Activated CD4-positive, alpha-beta T cell treated with anti-CD3 and anti-CD28 coated beads for 1 hour (primary cell): ENCODE data around the gene ANKRD33.

Source experiments
- DNase-seq: peaks from one replicate; pipeline ENCODE4 v3.0.0-alpha.2; 2020

The ANKRD33 gene

DNA sequence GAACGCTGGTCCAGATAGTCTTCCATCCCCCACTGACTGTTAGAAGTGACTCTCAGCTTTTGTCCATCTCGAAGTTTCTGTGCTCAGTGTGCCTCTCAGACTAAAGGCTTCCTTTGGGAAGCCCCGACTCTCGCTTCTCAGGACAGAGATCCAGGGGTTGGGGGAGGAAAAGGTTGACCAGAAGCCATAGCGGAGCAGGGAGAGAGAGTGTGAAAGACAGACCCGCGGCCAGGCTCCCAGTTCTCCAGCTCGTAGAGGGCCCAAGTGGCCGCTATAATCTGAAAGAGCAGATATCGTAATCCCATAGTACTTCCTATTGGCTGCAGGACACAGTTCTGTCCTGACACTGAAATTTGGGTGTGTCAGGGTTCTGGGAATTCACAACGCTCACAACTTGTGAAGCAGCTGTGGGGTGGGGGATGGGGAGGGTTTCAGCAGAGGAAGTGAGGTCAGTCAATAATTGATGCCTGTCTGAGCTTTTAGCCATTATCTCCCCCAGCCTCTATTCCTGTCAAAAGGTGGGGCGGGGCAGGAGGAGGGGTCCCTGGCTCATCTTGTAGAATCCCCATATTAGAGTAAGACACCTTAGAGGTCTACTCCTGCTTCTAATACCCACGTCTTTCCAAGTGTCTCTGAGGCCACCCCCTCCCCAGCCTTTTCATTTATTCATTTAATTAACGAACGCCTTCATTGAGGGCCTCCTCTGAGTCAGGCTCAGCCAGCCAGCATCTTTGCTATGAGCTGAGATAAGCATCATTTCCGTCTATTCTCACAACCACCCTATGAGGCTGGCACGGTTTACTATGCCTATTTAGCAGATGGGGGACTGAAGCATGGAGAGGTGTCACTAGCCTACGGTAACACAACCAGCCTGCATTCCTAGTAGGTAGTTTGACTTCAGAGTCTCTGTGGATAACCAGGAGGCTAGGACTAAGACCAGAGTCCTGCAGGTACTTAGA is 17.8 kb downstream of the ANKRD33 start:
- no peak for DNase-seq

DNA sequence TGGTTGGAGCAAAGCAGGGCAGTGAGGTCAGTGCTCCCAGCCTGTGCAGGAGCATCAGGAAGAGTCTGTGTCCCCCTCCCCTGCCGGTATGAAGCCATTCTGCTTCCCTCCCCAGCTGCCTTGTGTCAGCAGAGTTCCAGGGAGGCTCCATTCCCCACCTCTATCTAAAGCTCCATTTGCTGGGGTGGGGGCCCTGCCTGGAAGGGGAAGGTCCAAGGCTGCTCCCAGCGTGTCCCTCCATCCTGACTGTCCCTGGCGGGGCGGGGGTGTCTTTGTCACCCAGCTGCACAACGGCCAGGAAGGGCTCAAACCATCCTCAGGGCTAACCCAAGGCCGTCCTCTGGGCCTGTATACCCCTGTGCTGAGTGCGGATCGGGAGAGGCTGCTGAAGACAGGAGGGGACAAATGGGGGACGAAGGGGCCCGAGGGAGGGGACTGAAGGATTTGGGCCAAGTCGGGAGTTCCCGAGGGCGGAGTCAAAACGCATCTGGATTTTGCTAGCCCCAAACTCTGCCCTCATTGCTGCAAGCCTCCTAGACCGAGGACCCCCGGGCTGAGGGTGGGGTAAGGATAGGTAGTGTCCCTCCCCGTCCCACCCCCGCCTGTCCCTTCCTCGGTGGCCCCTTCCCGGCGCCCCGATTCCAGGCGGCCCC is 18.7 kb downstream of the ANKRD33 start:
- no peak for DNase-seq

DNA sequence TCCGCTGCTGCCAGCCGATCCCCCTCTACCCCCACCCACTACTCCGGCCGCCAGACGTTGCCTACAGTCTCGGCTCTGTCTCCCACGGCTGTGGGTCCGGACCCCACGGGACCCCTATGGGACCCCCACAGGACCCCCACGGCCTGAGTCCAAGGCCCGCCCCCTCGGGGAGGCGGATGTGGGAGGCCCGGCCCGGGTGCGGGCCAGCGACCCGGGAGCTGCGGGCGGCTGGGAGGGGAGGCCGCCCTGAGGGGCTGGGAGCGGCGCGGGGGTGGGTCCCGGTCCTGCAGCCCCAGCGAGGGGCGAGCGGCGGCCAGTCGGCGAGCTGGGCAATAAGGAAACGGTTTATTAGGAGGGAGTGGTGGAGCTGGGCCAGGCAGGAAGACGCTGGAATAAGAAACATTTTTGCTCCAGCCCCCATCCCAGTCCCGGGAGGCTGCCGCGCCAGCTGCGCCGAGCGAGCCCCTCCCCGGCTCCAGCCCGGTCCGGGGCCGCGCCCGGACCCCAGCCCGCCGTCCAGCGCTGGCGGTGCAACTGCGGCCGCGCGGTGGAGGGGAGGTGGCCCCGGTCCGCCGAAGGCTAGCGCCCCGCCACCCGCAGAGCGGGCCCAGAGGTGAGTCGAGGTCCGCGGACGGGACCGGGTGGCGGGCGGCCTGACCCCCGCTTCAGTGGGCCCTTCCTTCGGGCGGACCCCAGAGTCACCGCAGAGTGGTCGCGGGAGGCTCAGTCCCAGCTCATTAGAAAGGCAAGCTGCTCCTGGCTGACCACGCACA is 19.4 kb downstream of the ANKRD33 start, which contains the start of gene ACVRL1:
Gene ACVRL1, plus strand, starts transcription at position 422 of the 773 bp plus-strand sequence. CDS start 4,971 bp downstream, outside the sequence.
- DNase-seq = no peak

DNA sequence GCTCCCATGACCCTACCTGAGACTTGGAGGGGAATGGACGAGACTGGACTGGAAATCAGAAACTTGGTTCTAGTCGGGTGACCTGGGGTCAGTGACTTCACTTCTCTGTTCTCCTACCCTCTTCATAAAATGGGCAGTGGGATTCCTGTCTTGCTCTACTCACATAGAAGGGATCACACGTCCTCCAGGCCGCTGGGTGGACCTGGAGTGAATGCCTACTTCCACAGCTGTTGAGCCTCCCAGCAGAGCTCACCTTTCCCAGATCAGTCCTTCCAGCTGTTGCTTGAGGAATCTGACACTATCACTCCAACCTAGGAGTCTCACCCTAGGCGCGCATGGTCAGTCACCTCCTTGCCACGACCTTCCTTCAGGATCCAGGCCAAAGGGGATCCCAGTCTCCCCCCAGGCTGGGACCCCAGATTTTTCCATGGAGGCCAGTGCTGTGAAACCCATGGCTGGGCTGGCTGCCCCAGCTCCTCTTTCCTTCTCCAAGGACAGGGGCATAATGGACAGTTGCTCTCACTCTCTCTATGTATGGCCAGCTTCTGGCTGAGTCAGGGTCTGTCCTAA is 20.0 kb downstream of the ANKRD33 start:
- no peak for DNase-seq

DNA sequence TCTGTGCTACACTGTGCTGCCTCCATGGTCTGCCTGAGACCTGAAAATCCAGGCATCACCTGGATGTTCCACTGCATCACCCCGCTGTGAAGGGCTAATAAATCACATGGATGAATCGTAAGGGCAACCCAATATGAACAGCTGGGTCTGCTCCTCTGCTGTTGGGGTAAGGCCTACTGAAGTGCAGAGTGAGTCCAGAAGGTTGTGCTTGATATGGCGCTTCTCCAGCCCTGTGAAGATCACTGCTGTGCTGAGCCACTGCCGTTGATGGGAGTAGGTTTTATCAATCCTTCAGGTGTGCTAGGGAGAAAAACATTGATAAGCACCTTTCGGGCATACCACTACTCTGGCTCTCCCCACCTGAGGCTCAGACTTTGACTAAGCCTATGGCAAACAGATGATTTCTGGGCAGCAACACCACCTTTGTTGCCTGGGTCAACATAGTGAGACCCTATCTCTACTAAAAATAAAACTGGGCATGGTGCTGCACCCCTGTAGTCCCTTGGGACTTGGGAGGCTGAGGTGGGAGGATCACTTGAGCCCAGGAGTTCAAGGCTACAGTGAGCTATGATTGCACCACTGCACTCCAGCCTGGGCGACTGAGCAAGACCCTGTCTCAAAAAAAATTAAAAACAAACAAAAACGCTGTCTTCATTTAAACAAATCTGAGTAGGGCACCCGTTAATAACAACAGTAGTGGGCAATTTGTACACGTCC is 21.1 kb downstream of the ANKRD33 start:
- no peak for DNase-seq

DNA sequence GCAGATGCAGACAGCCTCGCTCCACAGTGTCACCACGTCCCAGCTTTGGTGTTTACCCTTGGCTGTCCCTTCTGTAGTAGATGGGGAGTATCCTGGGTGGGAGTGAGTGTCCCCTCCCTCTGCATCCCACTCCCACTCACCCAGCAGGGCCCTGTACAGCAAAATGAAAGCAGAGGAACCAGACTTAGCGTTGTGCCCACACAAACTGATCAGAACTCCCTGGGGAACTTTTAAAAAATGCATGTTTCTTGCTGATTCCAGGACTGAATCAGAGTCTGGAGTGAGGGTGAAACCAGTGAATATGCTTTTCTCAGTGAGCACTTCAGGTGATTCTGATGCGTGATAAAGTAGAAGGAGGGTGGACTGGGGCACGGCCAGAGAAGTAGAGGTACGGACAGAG is 22.3 kb downstream of the ANKRD33 start:
- no peak for DNase-seq

DNA sequence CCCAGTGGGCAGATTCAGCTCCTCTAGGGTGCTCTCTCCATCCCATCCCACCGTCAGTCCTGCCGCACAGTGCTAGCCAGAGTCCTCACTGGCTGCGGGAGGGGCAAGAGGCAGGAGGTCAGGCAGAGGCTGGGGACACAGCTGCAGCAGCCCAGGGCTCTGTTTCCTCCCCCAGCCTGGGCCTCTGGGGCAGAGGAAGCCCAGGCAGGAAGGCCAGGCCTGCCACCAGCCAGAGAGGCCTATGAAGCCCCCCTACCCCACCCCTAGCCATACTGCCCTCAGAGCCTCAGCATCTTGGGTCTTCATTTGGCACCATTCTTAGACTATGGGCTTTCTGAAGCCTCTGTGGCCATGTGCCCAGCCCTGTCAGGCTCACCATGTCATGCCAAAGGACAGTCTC is 22.8 kb downstream of the ANKRD33 start:
- DNase-seq = no peak

DNA sequence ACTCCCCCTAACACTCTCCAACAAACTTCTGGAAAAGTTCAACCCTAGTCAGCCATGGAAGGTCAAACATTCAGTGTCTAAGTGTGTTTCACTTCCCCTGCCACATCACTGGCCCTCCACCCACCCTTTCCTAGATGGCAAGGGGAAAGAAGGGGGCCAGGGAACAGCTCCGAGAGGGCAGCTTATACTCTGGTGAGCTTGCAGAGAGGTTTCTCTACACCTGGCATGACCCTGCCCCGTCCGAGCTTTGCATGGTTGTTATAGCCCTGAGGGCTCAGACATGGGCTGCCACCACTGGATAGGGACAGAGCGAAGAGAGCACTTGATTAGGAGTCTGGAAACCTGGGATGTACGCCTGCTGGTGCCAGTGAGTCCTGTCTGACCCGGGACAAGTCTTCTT is 23.4 kb downstream of the ANKRD33 start:
- no peak for DNase-seq

DNA sequence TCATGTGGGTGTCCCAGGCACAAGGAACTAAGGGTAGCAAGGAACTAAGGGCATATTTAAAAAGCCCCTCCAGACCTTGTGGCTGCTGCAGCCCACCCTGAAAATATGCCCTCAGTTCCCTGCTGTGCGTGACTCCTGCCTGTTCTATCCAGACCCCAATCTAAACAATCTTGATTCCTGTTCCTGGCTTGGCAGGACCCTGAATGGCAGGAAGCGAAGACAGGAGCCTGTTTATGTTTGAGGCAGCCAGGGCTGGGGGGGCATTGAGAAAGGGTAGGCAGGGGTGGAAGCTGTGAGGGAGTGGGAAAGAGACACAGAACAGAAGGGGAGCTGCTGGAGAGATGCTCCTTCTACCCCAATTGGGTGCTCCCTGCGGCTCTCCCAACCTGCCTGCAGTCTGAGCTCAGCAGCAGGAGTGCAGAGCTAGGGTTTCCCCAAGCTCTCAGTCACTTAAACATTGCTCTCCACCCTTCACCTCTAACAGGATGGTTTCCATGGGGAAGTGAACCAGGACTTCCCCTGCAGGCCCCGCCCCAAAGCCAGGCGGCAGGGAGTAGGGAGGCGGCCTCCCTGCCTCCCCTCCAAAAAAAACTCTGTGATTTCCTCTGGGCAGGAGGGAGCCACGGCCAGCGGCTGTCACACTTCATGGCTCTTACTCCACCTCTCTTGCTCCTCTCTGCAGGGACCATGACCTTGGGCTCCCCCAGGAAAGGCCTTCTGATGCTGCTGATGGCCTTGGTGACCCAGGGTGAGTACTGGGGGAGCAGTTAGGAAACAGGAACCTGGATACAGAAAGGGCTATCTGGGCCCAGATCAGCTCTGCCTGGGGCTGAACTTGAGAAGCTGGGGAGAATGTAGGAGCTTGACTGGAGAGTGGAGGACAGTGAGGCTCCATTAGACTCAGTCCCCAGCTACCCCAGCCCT is 24.1 kb downstream of the ANKRD33 start:
- no peak for DNase-seq

DNA sequence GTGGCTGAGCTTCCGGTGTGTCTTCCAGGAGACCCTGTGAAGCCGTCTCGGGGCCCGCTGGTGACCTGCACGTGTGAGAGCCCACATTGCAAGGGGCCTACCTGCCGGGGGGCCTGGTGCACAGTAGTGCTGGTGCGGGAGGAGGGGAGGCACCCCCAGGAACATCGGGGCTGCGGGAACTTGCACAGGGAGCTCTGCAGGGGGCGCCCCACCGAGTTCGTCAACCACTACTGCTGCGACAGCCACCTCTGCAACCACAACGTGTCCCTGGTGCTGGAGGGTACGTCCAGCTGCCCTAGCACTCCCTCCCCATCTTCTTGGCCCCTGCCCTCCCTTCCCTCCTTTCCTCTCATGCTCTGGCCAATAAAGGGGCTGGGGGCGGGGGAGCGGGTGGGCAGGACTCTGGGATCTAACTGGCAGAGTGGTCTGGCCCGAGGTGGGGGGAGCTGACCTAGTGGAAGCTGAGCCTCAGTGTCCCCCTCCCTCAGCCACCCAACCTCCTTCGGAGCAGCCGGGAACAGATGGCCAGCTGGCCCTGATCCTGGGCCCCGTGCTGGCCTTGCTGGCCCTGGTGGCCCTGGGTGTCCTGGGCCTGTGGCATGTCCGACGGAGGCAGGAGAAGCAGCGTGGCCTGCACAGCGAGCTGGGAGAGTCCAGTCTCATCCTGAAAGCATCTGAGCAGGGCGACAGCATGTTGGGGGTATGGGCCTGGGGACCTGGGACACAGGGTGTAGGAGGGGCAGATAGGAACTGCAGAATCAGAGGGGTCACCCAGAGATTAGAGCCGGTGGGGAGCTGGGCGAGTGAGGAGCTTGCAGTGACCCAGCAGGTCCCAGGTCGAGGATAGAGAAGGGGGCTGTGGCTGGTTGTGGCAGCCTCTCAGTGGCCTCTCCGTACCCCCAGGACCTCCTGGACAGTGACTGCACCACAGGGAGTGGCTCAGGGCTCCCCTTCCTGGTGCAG is 25.4 kb downstream of the ANKRD33 start:
- DNase-seq = no peak

DNA sequence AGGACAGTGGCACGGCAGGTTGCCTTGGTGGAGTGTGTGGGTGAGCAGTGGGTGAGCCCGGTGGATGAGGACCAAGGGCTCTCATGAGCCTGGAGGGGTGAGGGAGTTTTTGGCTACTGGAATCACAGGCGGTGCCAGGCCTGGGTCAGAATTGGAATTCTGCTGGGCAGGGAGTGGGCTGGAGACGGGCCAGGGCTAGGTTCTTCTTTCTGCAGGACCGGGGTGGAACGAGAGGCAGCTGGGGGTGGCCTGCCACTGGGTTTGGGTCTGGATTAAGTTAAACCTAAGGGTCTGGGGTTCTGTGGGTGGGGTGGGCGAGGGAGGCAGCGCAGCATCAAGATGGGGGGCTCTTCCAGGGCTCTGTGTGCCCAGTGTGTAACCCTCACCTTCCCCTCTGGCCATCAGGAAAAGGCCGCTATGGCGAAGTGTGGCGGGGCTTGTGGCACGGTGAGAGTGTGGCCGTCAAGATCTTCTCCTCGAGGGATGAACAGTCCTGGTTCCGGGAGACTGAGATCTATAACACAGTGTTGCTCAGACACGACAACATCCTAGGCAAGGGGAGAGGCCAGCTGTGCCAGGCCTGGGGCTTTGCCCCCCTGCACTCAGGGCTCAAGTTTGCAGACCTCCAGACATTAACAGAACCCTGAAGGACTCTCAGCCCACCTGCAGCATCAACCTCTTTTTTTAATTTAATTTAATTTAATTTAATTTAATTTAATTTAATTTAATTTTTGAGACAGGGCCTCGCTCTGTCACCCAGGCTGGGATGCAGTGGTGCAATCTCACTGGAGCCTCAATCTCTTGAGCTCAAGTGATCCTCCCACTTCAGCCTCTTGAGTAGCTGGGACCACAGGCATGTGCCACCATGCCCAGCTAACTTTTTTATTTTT is 26.4 kb downstream of the ANKRD33 start:
- no peak for DNase-seq

DNA sequence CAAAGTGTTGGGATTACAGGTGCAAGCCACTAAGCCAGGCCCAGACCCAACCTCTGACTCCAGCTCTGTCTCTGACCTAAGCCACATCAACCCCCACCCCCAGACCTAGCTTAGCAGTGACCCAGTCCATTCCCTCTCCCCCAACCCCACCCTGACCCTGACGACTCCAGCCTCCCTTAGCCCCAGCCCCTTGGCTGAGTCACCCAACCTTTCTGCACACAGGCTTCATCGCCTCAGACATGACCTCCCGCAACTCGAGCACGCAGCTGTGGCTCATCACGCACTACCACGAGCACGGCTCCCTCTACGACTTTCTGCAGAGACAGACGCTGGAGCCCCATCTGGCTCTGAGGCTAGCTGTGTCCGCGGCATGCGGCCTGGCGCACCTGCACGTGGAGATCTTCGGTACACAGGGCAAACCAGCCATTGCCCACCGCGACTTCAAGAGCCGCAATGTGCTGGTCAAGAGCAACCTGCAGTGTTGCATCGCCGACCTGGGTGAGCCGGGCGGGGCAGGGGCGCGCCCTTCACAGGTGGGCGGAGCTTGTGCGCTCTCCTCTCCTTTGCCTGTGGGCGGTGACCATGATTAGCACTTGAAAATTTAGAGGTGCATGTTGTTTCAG is 27.2 kb downstream of the ANKRD33 start:
- no peak for DNase-seq

DNA sequence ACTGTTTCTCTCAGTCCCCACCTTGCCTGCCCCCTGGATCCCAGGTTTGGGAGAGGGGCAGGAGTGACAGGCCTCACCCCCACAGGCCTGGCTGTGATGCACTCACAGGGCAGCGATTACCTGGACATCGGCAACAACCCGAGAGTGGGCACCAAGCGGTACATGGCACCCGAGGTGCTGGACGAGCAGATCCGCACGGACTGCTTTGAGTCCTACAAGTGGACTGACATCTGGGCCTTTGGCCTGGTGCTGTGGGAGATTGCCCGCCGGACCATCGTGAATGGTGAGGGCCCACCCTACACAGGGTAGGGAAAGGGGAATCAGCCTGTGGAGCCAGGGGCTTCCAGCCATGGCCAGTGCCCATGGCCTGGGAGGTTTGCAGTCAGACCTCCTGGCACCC is 28.0 kb downstream of the ANKRD33 start:
- DNase-seq = no peak

DNA sequence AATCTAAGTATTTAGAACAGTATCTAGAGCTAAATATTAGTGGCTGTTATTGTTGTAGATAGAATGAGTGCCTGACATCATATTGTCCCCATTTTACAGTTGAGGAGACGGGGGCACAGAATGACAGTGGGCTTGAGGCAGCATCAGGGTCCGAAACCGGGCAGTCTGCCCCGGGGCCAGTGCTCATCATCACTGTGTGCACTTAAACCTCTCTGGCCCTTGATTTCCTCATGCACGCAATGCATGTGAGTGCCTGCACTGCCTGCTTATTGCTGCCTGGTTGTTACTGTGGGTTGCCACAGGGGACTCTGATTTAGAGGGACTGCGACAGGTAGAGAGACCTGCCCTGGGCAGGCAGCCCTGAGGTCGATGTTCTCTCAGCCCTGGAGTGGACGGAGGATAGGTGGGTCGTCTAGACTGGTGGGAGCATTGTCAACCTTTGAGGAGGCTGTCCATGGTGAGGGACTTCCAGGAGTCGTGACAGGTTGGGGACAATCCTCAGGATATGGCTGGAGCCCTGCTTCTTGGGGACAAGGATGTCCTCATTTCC is 29.2 kb downstream of the ANKRD33 start:
- DNase-seq = no peak

DNA sequence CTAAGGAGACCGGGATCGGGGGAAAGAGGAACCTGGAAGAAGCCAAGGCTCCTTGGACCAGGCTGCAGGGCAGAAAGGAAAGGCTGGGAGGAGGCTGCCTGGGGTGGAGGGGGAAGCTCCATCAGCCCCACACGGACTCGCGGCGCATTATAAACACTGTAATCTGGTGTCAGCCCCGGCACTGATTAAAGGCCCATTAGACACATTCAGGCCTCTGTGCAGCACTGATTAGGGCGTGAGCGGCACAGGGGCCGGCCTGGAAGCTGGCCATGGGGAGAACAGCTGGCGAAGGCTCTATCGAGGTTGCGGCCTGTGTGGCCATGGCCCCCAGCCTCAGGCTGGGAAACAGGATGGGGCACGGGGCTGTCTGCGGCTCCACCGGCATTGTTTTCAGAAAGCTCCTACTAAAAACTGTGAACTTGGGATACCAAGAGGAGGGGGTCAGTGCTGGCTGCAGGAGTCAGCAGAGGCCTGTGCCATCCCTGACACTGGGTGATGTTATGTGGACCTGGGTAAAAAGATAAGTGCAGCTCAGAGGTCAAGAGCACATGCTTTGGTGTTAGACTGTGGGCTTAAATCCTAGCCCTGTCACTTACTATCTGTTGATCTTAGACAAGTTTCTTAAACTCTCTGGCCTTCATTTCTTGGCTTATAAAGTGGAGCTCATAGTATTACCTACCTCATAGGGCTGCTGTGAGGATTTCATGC is 30.0 kb downstream of the ANKRD33 start:
- DNase-seq = no peak

DNA sequence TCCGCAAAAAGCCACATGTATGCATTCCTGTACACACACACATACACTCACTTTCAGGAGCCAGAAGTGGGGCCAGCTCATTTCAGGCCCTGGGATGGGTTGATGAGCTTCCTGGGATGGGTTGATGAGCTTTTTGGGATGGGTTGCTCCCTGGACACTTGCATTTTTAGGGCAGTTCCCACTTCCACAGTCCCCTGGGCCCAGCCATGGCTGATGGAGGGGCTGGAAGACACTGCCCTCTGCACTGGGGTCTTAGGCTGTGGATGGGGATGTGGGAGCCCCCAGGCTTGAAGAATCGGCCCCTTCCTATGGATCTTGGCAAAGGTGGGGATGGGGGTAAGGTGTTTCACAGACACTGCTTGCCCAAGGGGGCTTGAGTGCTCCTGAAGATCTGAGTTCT is 32.1 kb downstream of the ANKRD33 start:
- no peak for DNase-seq

DNA sequence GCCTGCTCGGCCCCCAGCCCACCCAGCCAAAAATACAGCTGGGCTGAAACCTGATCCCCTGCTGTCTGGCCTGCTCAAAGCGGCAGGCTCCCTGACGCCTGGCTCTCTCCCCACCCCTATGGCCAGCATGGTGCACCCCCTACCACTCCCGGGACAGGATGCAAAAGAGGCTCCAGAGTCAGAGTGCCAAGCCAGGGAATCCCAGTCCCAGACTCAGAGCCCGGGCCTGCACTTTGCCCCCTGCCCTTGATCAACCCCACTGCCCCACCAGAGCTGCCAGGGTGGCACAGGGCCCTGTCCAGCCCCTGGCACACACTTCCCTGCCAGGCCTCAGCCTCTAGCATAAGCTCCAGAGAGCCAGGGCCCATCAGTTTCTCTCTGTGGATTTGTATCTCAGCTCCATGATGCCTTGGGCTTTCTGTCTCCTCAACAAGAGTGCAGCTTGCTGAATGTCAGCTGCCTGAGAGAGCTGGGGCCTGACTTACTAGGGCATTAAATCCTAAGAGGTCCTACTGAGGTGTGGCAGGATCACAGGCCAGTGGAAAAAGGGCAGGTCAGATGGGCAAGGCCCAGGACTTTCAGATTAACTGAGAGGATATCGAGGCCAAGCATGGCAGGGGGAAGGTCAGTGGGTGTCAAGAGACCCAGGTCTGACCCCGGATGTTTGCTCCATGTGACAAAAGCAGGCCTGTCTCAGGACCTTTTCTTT is 33.3 kb downstream of the ANKRD33 start:
- DNase-seq = no peak
